Vagina (tissue), 2 donors: Measurements from ENCODE around the gene TDRD5.

Source experiments
- CTCF ChIP-seq, 3 experiments: fragments of 450-650 bp in 2 of 3; fragments of 200-600 bp in 1 of 3; sonication (generic) in 1 of 3; IDR thresholded peaks; one replicate each; pipeline ENCODE4 v1.5.1; 2017 to 2019; ENCODE audit warnings: antibody characterized with exemption in 3 of 3, mild to moderate bottlenecking in 2 of 3, moderate library complexity in 2 of 3
- POLR2A ChIP-seq, 2 donors: fragments of 450-650 bp; IDR thresholded peaks; one replicate each; pipeline ENCODE4 v1.6.1; 2017; ENCODE audit warnings: antibody characterized with exemption in 2 of 2, mild to moderate bottlenecking in 2 of 2, moderate library complexity in 2 of 2

DNA sequence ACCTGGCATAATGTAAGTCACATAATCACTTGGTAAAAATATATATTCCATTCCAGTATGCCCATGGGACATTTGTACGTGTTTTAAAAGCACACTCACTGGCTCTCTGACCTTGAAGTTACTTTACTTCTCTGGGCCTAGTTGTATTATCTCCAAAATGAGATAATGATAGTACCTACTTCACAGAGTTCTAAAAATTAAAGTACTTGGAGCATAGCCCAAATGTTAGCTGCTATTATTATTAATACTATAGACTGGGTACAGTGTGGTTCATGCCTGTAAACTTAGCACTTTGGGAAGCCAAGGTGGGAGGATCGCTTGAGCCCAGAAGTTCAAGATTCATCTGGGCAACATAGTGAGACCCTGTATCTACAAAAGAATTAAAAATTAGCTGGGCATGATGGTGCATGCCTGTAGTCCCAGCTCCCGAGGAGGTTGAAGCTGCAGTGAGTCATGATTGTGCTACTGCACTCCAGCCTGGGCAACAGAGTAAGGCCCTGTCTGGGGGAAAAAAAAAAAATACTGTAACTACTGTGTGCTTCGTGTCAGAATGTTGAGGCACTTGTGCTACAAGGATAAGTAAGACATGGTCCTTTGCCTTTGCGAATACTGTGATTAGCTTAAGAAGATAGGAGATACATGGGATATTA is 45.7 kb downstream of the TDRD5 start:
- TF ChIP-seq POLR2A (IDR thresholded peaks at IDR 0.05) (no peak), CTCF (IDR thresholded peaks at IDR 0.05) (no peak)
